ENCODE results near the gene VPS9D1. TPM values are rescaled to one million over a fixed set of nuclear protein-coding genes. Genes with fewer than 3 reads are reported as not detected.
A peak's percentile ranks its signal among the peaks of the same experiment; 100 is the strongest.
"Not testable (repeated sequence)": the region's sequence is repeated elsewhere in the genome, so short reads cannot be mapped to it uniquely, and the experiment has no call there.

Gene VPS9D1
- total RNA-seq, 5 donors from 2014 or later (not counting 1 experiment from before 2014, with no cell fraction given), result 15.5 to 28.8 (median 24.5) TPM

GRCh38 chr16:89672177-89672941, 48.3 kb downstream of the VPS9D1 start:
- Mint-ChIP-seq H3K4me3 (no peak overlapping the region), H3K27me3 (no peaks in the 10 kb centered on the region), H3K36me3 (no peaks in the 10 kb centered on the region), H3K9me3 (no peaks in the 10 kb centered on the region), H3K27ac (no peak overlapping the region), H3K4me1 (peaks cover 9 to 13% (median 11%) of the 10 kb centered on the region in 3 donors)
- 96% methylated on average over 9 of the region's 16 CpGs for WGBS (ENCODE audit: insufficient coverage)
- Histone ChIP-seq H3K36me3 (ENCODE audit: control insufficient read depth in 2 of 2, extremely low read depth in 1 of 2, insufficient read depth in 1 of 2, low read length in 1 of 2) (no peaks in the 10 kb centered on the region), H3K27ac (ENCODE audit: low read length) (no peak overlapping the region), H3K27me3 (replicated peaks in 1 of 2; ENCODE audit: control insufficient read depth in 2 of 2, extremely low read depth in 1 of 2, insufficient read depth in 2 of 2, low read length in 1 of 2) (no peaks in the 10 kb centered on the region), H3K4me3 (ENCODE audit: control insufficient read depth in 1 of 2, extremely low read depth in 1 of 2, low read length in 1 of 2) (no peak overlapping the region), H3K4me1 (ENCODE audit: control insufficient read depth in 1 of 2, extremely low read depth in 1 of 2, insufficient read depth in 2 of 2, low read length in 2 of 2) (peaks cover 0 to 5% of the 10 kb centered on the region in 2 experiments), H3K9me3 (no peaks in the 10 kb centered on the region)
- ChIA-PET CTCF (no interaction called here), POLR2A (no interaction called here)
- ATAC-seq (replicated peaks in 1 of 4) (no peak), DNase-seq (no peak)

DNA sequence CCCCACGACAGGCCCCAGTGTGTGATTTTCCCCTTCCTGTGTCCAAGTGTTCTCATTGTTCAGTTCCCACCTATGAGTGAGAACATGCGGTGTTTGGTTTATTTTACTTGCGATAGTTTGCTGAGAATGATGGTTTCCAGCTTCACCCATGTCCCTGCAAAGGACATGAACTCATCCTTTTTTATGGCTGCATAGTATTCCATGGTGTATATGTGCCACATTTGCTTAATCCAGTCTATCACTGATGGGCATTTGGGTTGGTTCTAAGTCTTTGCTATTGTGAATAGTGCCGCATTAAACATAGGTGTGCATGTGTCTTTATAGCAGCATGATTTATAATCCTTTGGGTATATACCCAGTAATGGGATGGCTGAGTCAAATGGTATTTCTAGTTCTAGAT, 49.1 kb downstream of the VPS9D1 start:
- DNase-seq; H3K27me3 Mint-ChIP-seq; H3K36me3 ChIP-seq (ENCODE audit: control insufficient read depth in 2 of 2, extremely low read depth in 1 of 2, insufficient read depth in 1 of 2, low read length in 1 of 2); H3K36me3 Mint-ChIP-seq; H3K4me3 Mint-ChIP-seq; H3K4me3 ChIP-seq (ENCODE audit: control insufficient read depth in 1 of 2, extremely low read depth in 1 of 2, low read length in 1 of 2); H3K27me3 ChIP-seq (replicated peaks in 1 of 2; ENCODE audit: control insufficient read depth in 2 of 2, extremely low read depth in 1 of 2, insufficient read depth in 2 of 2, low read length in 1 of 2); ATAC-seq (replicated peaks in 1 of 4); H3K27ac ChIP-seq (ENCODE audit: low read length); H3K9me3 Mint-ChIP-seq; H3K4me1 ChIP-seq (ENCODE audit: control insufficient read depth in 1 of 2, extremely low read depth in 1 of 2, insufficient read depth in 2 of 2, low read length in 2 of 2); H3K27ac Mint-ChIP-seq; H3K9me3 ChIP-seq; CTCF ChIA-PET: not testable (repeated sequence)
- no CpG with 5 or more reads among the region's 4 CpGs for WGBS (ENCODE audit: insufficient coverage)
- H3K4me1 Mint-ChIP-seq, result peaks cover 9 to 13% (median 11%) of the 10 kb centered on the region in 3 donors
- POLR2A ChIA-PET, result interaction anchor here in 1 of 2 donors (0.7 kb wide), 1 partner anchor 223 kb away, joined by 3 read pairs; no protein-coding TSS in a partner anchor

DNA sequence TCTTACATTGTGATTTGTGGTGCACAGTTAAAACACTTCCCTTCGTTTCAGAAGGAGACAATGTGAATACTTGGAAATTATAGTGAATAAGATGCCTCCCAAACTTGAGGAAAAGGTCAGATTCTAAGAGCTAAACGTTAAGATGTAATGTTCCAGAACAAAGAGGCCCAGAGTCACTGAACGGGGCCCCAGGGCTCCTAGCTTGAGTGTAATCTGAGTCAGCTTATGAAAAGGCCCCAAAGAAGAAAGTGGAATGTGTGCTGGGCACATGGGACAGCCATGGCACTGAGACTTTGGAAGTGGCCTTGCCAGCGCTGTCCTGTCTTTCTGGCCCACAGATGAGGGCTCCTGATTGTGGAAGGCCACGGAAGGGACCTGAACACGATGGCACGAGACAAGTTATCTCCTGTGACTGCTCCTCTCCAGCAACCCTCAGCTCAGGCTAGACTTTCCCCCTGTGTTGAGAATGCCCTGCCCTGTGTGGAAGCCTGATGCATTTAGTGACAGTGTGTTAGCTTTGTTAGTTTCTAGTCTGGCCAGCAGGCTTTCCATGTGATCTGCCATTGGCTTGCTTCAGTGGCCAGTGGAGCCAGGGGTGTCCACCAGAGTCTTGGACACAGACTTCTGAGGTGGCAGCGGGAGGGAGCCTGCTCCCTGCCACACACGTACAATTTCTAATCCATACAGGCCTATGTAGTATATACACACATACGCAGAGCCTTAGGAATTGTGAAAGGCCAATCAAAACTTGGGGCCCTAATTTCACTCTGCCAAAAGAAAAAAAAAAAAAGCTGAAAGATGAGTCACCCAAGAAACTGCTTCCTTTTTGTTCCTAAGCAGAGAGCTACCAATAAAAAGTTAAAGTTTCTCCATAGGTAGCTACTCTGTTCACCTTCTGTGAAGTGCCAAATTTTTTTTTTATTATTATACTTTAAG, 49.9 kb downstream of the VPS9D1 start:
- Mint-ChIP-seq H3K27me3 (no peaks in the 10 kb centered on the region), H3K9me3 (no peaks in the 10 kb centered on the region), H3K4me1 (peaks cover 9 to 13% (median 11%) of the 10 kb centered on the region in 3 donors), H3K36me3 (no peaks in the 10 kb centered on the region), H3K4me3 (no peak overlapping the region), H3K27ac (no peak overlapping the region)
- Histone ChIP-seq H3K27ac (ENCODE audit: low read length) (no peak overlapping the region), H3K4me3 (ENCODE audit: control insufficient read depth in 1 of 2, extremely low read depth in 1 of 2, low read length in 1 of 2) (no peak overlapping the region), H3K36me3 (ENCODE audit: control insufficient read depth in 2 of 2, extremely low read depth in 1 of 2, insufficient read depth in 1 of 2, low read length in 1 of 2) (no peaks in the 10 kb centered on the region), H3K4me1 (ENCODE audit: control insufficient read depth in 1 of 2, extremely low read depth in 1 of 2, insufficient read depth in 2 of 2, low read length in 2 of 2) (peaks cover 0 to 5% of the 10 kb centered on the region in 2 experiments), H3K27me3 (replicated peaks in 1 of 2; ENCODE audit: control insufficient read depth in 2 of 2, extremely low read depth in 1 of 2, insufficient read depth in 2 of 2, low read length in 1 of 2) (no peaks in the 10 kb centered on the region), H3K9me3 (no peaks in the 10 kb centered on the region)
- ChIA-PET CTCF (no interaction called here), POLR2A (interaction anchor here in 1 of 2 donors (0.7 kb wide), 1 partner anchor 222 kb away, joined by 3 read pairs; no protein-coding TSS in a partner anchor)
- ATAC-seq (replicated peaks in 1 of 4), result no peak
- WGBS (ENCODE audit: insufficient coverage), result 90% methylated on average over 7 of the region's 10 CpGs
- DNase-seq, result no peak

DNA sequence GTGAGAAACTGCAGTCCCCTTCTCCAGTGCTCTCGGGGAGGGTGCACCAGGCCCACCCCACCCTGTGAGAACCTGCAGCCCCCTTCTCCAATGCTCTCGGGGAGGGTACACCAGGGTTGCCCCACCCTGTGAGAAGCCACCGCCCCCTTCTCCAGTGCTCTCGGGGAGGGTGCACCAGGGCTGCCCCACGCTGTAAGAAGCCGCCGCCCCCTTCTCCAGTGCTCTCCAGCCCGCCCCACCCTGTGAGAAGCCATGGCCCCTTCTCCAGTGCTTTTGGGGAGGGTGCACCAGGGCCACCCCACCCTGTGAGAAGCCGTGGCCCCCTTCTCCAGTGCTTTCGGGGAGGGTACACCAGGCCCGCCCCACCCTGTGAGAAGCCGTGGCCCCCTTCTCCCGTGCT, 50.9 kb downstream of the VPS9D1 start:
- H3K27me3 ChIP-seq (replicated peaks in 1 of 2; ENCODE audit: control insufficient read depth in 2 of 2, extremely low read depth in 1 of 2, insufficient read depth in 2 of 2, low read length in 1 of 2), result no peaks in the 10 kb centered on the region
- Mint-ChIP-seq H3K27ac (no peak overlapping the region), H3K27me3 (no peaks in the 10 kb centered on the region), H3K4me3 (no peak overlapping the region), H3K9me3 (no peaks in the 10 kb centered on the region), H3K4me1 (peaks cover 9 to 13% (median 11%) of the 10 kb centered on the region in 3 donors), H3K36me3 (no peaks in the 10 kb centered on the region)
- no peak for DNase-seq
- CTCF ChIA-PET, result no interaction called here
- ATAC-seq (replicated peaks in 1 of 4), result no peak
- H3K4me3 ChIP-seq (ENCODE audit: control insufficient read depth in 1 of 2, extremely low read depth in 1 of 2, low read length in 1 of 2), result no peak overlapping the region
- WGBS (ENCODE audit: insufficient coverage), result 99% methylated on average over 12 of the region's 13 CpGs
- POLR2A ChIA-PET, result no interaction called here
- H3K4me1 ChIP-seq (ENCODE audit: control insufficient read depth in 1 of 2, extremely low read depth in 1 of 2, insufficient read depth in 2 of 2, low read length in 2 of 2), result peaks cover 0 to 5% of the 10 kb centered on the region in 2 experiments
- H3K36me3 ChIP-seq (ENCODE audit: control insufficient read depth in 2 of 2, extremely low read depth in 1 of 2, insufficient read depth in 1 of 2, low read length in 1 of 2), result no peaks in the 10 kb centered on the region
- no peak overlapping the region for H3K27ac ChIP-seq (ENCODE audit: low read length)
- H3K9me3 ChIP-seq, result no peaks in the 10 kb centered on the region

- Mint-ChIP-seq H3K9me3 (no peaks in the 10 kb centered on the region), H3K27me3 (no peaks in the 10 kb centered on the region), H3K4me3 (peak overlapping the region; percentile 21 to 43 (median 28)), H3K36me3 (peaks cover 4% of the 10 kb centered on the region), H3K4me1 (peaks cover 9 to 13% (median 11%) of the 10 kb centered on the region in 3 donors), H3K27ac (no peak overlapping the region)
- no peaks in the 10 kb centered on the region for H3K27me3 ChIP-seq (replicated peaks in 1 of 2; ENCODE audit: control insufficient read depth in 2 of 2, extremely low read depth in 1 of 2, insufficient read depth in 2 of 2, low read length in 1 of 2)
- H3K4me1 ChIP-seq (ENCODE audit: control insufficient read depth in 1 of 2, extremely low read depth in 1 of 2, insufficient read depth in 2 of 2, low read length in 2 of 2), result peaks cover 0 to 5% of the 10 kb centered on the region in 2 experiments
- WGBS (ENCODE audit: insufficient coverage), result no CpG with 5 or more reads among the region's 5 CpGs
- POLR2A ChIA-PET, result no interaction called here
- no peak overlapping the region for H3K4me3 ChIP-seq (ENCODE audit: control insufficient read depth in 1 of 2, extremely low read depth in 1 of 2, low read length in 1 of 2)
- H3K9me3 ChIP-seq, result no peaks in the 10 kb centered on the region
- CTCF ChIA-PET, result no interaction called here
- no peak overlapping the region for H3K27ac ChIP-seq (ENCODE audit: low read length)
- ATAC-seq (replicated peaks in 1 of 4) (no peak), DNase-seq (no peak)
- peaks cover 0 to 2% of the 10 kb centered on the region in 2 donors for H3K36me3 ChIP-seq (ENCODE audit: control insufficient read depth in 2 of 2, extremely low read depth in 1 of 2, insufficient read depth in 1 of 2, low read length in 1 of 2)
Observed at GRCh38 chr16:89668790-89669158, 51.9 kb downstream of the VPS9D1 start.

GRCh38 chr16:89667633-89668032, 53.1 kb downstream of the VPS9D1 start:
- Histone ChIP-seq H3K4me1 (ENCODE audit: control insufficient read depth in 1 of 2, extremely low read depth in 1 of 2, insufficient read depth in 2 of 2, low read length in 2 of 2) (peaks cover 0 to 5% of the 10 kb centered on the region in 2 experiments), H3K9me3 (no peaks in the 10 kb centered on the region), H3K36me3 (ENCODE audit: control insufficient read depth in 2 of 2, extremely low read depth in 1 of 2, insufficient read depth in 1 of 2, low read length in 1 of 2) (peaks cover 0 to 8% of the 10 kb centered on the region in 2 donors), H3K27ac (ENCODE audit: low read length) (no peak overlapping the region), H3K4me3 (ENCODE audit: control insufficient read depth in 1 of 2, extremely low read depth in 1 of 2, low read length in 1 of 2) (no peak overlapping the region), H3K27me3 (replicated peaks in 1 of 2; ENCODE audit: control insufficient read depth in 2 of 2, extremely low read depth in 1 of 2, insufficient read depth in 2 of 2, low read length in 1 of 2) (no peaks in the 10 kb centered on the region)
- Mint-ChIP-seq H3K27ac (no peak overlapping the region), H3K4me1 (peaks cover 9 to 13% (median 11%) of the 10 kb centered on the region in 3 donors), H3K36me3 (peaks cover 10% of the 10 kb centered on the region), H3K9me3 (no peaks in the 10 kb centered on the region), H3K4me3 (peak overlapping the region in 1 of 3 donors; percentile 43), H3K27me3 (no peaks in the 10 kb centered on the region)
- 76% methylated on average over 6 of the region's 9 CpGs for WGBS (ENCODE audit: insufficient coverage)
- no peak for DNase-seq
- no peak for ATAC-seq (replicated peaks in 1 of 4)
- ChIA-PET POLR2A (interaction anchor here in 1 of 2 donors (0.7 kb wide), 1 partner anchor 10 kb away, joined by 4 read pairs; no protein-coding TSS in a partner anchor), CTCF (no interaction called here)

All from T-cell (primary cell).